ENCODE measurements around the gene GFRA1.

- no peak for TF ChIP-seq CTCF (IDR thresholded peaks at IDR 0.05)
- no peak for TF ChIP-seq POLR2A (IDR thresholded peaks at IDR 0.05)
- TF ChIP-seq POLR2AphosphoS5 (IDR thresholded peaks at IDR 0.05): no peak
Measured at GRCh38 chr10:116233230-116233629, 39.8 kb downstream of the GFRA1 start.
